OCI-LY1 (cell line): ENCODE data around the gene EMC1.
"Not testable (repeated sequence)": the region's sequence is repeated elsewhere in the genome, so short reads cannot be mapped to it uniquely, and the experiment has no call there.

Experiments
- H2AFZ ChIP-seq: fragments of 200-600 bp; sonication (generic), shearing (Covaris generic); 2 replicates; pipeline ENCODE4 v1.6.0; 2014; ENCODE audit warnings: antibody characterized with exemption, mild to moderate bottlenecking, low read length
- H3F3A ChIP-seq: fragments of 200-600 bp; sonication (generic), shearing (Covaris generic); 2 replicates; pipeline ENCODE4 v1.6.0; 2014; ENCODE audit warnings: mild to moderate bottlenecking, antibody characterized with exemption, low read length, moderate library complexity; ENCODE audit not compliant: insufficient read depth
- H3K27ac ChIP-seq: fragments of 200-600 bp; sonication (generic); 2 replicates; pipeline ENCODE4 v1.5.1; 2014; ENCODE audit warnings: low read length, mixed run types, mild to moderate bottlenecking, low read depth; ENCODE audit not compliant: poor library complexity, severe bottlenecking
- H3K27me3 ChIP-seq: fragments of 200-600 bp; sonication (generic); 2 replicates; pipeline ENCODE4 v1.6.0; 2014; ENCODE audit warnings: antibody characterized with exemption, mild to moderate bottlenecking, low read length, moderate library complexity; ENCODE audit not compliant: insufficient read depth
- H3K36me3 ChIP-seq: fragments of 200-600 bp; sonication (generic); 2 replicates; pipeline ENCODE4 v1.6.1; 2014; ENCODE audit warnings: mild to moderate bottlenecking, antibody characterized with exemption, low read length, moderate library complexity, mixed read lengths; ENCODE audit not compliant: insufficient read depth
- H3K4me1 ChIP-seq: fragments of 200-600 bp; sonication (generic); 2 replicates; pipeline ENCODE4 v1.5.1; 2014; ENCODE audit warnings: mild to moderate bottlenecking, low read length, moderate library complexity; ENCODE audit not compliant: insufficient read depth, severe bottlenecking
- H3K4me2 ChIP-seq: fragments of 200-600 bp; sonication (generic), shearing (Covaris generic); 2 replicates; pipeline ENCODE4 v1.6.1; 2014; ENCODE audit warnings: low read length
- H3K4me3 ChIP-seq: fragments of 200-600 bp; sonication (generic); 2 replicates; pipeline ENCODE4 v1.5.1; 2014; ENCODE audit warnings: low read length, low read depth, mild to moderate bottlenecking, mixed read lengths; ENCODE audit not compliant: poor library complexity, severe bottlenecking
- H3K79me2 ChIP-seq: fragments of 200-600 bp; shearing (Covaris generic); 2 replicates; pipeline ENCODE4 v1.6.1; 2016; ENCODE audit warnings: mixed run types, low read length, mixed read lengths; ENCODE audit not compliant: insufficient read depth
- H3K9ac ChIP-seq: fragments of 200-600 bp; sonication (generic), shearing (Covaris generic); 2 replicates; pipeline ENCODE4 v1.6.1; 2014; ENCODE audit warnings: mild to moderate bottlenecking, low read length, mixed read lengths
- H3K9me2 ChIP-seq: fragments of 200-600 bp; sonication (generic), shearing (Covaris generic); 2 replicates; pipeline ENCODE4 v1.6.1; 2014; ENCODE audit warnings: low read depth, mild to moderate bottlenecking, low read length, mixed read lengths
- H3K9me3 ChIP-seq: fragments of 200-600 bp; shearing (Covaris generic); 2 replicates; pipeline ENCODE4 v1.6.1; 2014; ENCODE audit warnings: low read length, mixed read lengths
- H4K20me1 ChIP-seq: fragments of 200-600 bp; sonication (generic), shearing (Covaris generic); 2 replicates; pipeline ENCODE4 v1.6.0; 2016; ENCODE audit warnings: mild to moderate bottlenecking, low read length; ENCODE audit not compliant: insufficient read depth
- CTCF ChIP-seq: fragments of 200-600 bp; sonication (generic), shearing (Covaris generic); IDR thresholded peaks from 2 replicates; pipeline ENCODE4 v1.5.1; 2017; ENCODE audit warnings: mild to moderate bottlenecking, antibody characterized with exemption, low read length, moderate library complexity, mixed read lengths
- EZH2 ChIP-seq: fragments of 200-600 bp; sonication (generic), shearing (Covaris generic); IDR thresholded peaks from 2 replicates; pipeline ENCODE4 v1.8.0; 2017; ENCODE audit warnings: borderline replicate concordance, mixed run types, mild to moderate bottlenecking, antibody characterized with exemption, low read length, moderate library complexity, mixed read lengths

EMC1 gene

GRCh38 chr1:19284881-19285280, 33.6 kb upstream of the EMC1 start:
- Histone ChIP-seq H3K27me3 (no peaks in the 10 kb centered on the region), H3K9me2 (no peaks in the 10 kb centered on the region), H3K4me2 (no peak overlapping the region), H3K9ac (no peak overlapping the region), H3K27ac (no peak overlapping the region), H3K4me3 (no peak overlapping the region), H3K36me3 (no peaks in the 10 kb centered on the region), H3F3A (no peaks in the 10 kb centered on the region), H2AFZ (no peak overlapping the region), H4K20me1 (no peaks in the 10 kb centered on the region), H3K4me1 (no peaks in the 10 kb centered on the region), H3K9me3 (no peaks in the 10 kb centered on the region), H3K79me2 (no peaks in the 10 kb centered on the region)
- TF ChIP-seq CTCF (no peak), EZH2 (no peak)

DNA sequence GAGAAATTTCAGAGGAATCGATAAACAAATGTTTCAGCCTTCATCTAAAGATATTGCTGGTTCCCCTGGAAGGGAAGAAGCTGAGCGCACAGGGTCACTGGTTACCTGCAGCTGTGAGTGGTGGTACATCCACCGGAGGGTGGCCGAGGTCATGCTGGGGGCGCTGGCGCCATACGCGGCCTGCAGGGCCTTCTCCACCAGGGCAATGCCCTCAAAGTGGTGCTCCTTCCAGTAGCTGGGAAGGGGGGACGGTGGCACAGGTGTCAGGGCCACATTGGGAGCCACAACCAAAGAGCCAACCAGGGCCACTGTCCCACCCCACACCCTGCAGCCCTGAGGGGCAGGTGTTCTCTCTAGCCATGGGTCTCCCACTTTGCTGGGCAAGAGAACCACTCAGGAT, 32.6 kb upstream of the EMC1 start:
- no peak overlapping the region for H2AFZ ChIP-seq
- no peak for TF ChIP-seq CTCF
- TF ChIP-seq EZH2, result no peak

DNA sequence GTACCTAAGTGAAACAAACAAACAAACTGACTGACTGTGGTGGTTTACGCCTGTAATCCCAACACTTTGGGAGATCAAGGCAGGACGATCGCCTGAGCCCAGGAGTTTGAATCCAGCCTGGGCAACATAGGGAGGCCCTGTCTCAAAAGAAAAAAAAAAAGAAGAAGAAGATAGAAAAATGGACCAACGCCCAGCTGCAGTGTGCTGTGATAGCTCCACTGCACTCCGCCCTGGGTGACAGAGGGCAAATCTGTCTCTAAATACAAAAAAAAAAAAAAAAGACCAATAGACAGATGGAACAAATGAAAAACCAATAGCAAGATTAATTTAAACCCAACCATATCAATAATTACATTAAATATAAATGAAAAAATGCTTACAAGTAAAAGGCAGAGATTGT, 23.3 kb upstream of the EMC1 start:
- Histone ChIP-seq H3K9ac (no peak overlapping the region), H3K27me3 (no peaks in the 10 kb centered on the region), H3K4me3 (no peak overlapping the region), H3K9me3 (no peaks in the 10 kb centered on the region), H3K4me2 (no peak overlapping the region), H3F3A (no peaks in the 10 kb centered on the region), H3K36me3 (no peaks in the 10 kb centered on the region), H4K20me1 (no peaks in the 10 kb centered on the region), H3K79me2 (no peaks in the 10 kb centered on the region), H3K9me2 (no peaks in the 10 kb centered on the region), H2AFZ (no peak overlapping the region), H3K4me1 (no peaks in the 10 kb centered on the region), H3K27ac (no peak overlapping the region)
- TF ChIP-seq EZH2 (no peak), CTCF (no peak)

More for the DNA sequence above, 32.6 kb upstream of the EMC1 start:
- Histone ChIP-seq H3K9me3 (no peaks in the 10 kb centered on the region), H3K79me2 (no peaks in the 10 kb centered on the region), H4K20me1 (no peaks in the 10 kb centered on the region), H3K4me3 (no peak overlapping the region), H3K4me1 (no peaks in the 10 kb centered on the region), H3K27ac (no peak overlapping the region), H3F3A (no peaks in the 10 kb centered on the region), H3K9me2 (no peaks in the 10 kb centered on the region), H3K4me2 (no peak overlapping the region), H3K27me3 (no peaks in the 10 kb centered on the region), H3K36me3 (no peaks in the 10 kb centered on the region), H3K9ac (no peak overlapping the region)

- H3K9ac ChIP-seq, H3K79me2 ChIP-seq, H3K36me3 ChIP-seq, H2AFZ ChIP-seq, H3K4me3 ChIP-seq, H3K9me3 ChIP-seq, H4K20me1 ChIP-seq, H3F3A ChIP-seq, H3K27ac ChIP-seq, H3K4me1 ChIP-seq, H3K9me2 ChIP-seq, H3K4me2 ChIP-seq, H3K27me3 ChIP-seq: not testable (repeated sequence)
Measured at GRCh38 chr1:19273844-19274531, 22.7 kb upstream of the EMC1 start.
